Epithelial cell of proximal tubule (primary cell): ENCODE data around the gene RSBN1L. TPM values are rescaled to one million over a fixed set of nuclear protein-coding genes. Genes with fewer than 3 reads are reported as not detected.

Experiments used
- DNase-seq: peaks from one replicate; pipeline ENCODE4 v3.0.0-alpha.2; 2011; ENCODE audit warnings: low read depth
- H3K4me3 ChIP-seq: 2 replicates; pipeline ENCODE4 v1.5.1; 2011; ENCODE audit warnings: low read depth, mild to moderate bottlenecking, low read length
- total RNA-seq: library from RNA; depleted of rRNA; stranded (reverse); fragments of >200 nt; gene quantifications from 2 replicates; pipeline ENCODE4 v1.2.3, GENCODE V29; 2015
- TF ChIP-seq, protein P1 (sequence below): conservative IDR thresholded peaks from 2 replicates; pipeline ENCODE4 v1.5.1; 2012; ENCODE audit warnings: low read depth, mild to moderate bottlenecking, low read length

RSBN1L gene
- total RNA-seq, 1 donor from 2014 or later: 13.0 TPM

DNA sequence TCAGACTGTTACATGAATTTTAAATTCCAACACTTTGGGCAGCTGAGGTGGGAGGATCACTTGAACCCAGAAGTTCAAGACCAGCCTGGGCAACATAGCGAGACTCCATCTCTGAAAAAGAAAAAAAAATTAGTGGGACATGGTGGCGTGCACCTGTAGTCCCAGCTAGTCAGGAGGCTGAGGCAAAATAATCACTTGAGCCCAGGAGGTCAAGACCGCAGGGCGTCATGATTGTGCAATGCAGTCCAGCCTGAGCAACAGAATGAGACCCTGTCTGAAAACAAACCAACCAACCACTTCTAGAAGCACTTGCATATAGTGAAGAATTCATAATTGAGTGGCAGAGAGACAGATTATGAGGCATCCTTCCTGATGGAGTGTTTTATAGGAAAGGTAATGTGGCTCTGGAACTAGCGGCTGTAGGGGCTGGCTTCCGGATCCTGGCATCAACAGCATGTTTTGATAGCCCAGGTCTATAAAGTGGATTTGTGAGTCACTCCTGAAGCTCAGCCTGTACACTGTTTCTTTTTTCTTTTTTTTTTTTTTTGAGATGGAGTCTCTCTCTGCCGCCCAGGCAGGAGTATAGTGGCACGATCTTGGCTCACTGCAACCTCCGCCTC, 40.3 kb upstream of the RSBN1L start:
- no peak for DNase-seq
- H3K4me3 ChIP-seq: no peak overlapping the region
- TF ChIP-seq, protein P1, sequence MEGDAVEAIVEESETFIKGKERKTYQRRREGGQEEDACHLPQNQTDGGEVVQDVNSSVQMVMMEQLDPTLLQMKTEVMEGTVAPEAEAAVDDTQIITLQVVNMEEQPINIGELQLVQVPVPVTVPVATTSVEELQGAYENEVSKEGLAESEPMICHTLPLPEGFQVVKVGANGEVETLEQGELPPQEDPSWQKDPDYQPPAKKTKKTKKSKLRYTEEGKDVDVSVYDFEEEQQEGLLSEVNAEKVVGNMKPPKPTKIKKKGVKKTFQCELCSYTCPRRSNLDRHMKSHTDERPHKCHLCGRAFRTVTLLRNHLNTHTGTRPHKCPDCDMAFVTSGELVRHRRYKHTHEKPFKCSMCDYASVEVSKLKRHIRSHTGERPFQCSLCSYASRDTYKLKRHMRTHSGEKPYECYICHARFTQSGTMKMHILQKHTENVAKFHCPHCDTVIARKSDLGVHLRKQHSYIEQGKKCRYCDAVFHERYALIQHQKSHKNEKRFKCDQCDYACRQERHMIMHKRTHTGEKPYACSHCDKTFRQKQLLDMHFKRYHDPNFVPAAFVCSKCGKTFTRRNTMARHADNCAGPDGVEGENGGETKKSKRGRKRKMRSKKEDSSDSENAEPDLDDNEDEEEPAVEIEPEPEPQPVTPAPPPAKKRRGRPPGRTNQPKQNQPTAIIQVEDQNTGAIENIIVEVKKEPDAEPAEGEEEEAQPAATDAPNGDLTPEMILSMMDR: no peak

DNA sequence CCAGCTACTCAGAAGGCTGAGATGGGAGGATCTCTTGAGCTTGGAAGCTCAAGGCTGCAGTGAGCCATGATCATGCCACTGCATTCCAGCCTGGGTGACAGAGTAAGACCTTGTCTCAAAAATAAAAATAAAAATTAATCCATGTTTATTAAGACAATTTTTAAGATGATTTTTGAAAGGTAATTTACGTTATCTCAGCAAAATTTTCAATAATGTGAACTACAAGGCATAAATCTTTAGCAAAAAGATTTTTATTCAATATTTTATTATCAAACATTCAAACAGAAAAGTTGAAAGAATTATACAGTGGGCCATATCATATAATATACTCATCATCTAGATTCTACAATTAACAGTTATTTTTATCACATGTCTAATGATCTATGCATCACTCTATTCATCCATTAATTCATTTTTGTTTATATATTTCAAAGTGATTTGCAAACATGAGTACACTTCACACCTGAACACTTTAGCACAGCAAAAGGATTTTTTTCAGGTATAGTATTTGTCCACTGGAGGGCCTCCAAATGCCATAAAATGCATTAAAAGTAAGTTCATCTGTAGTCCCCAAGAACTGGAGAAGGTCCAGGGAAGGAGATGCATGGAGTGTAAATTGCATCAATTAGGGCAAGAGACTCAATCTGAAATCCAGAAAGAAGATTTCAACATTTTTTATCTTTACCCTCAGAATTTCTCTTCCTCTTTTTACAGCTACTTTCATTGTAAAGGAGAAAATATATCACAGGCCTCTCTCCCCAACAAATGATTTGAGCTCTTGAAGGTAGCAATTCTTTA, 38.6 kb upstream of the RSBN1L start:
- no peak overlapping the region for H3K4me3 ChIP-seq
- TF ChIP-seq, protein P1: peak; percentile 55
- no peak for DNase-seq

DNA sequence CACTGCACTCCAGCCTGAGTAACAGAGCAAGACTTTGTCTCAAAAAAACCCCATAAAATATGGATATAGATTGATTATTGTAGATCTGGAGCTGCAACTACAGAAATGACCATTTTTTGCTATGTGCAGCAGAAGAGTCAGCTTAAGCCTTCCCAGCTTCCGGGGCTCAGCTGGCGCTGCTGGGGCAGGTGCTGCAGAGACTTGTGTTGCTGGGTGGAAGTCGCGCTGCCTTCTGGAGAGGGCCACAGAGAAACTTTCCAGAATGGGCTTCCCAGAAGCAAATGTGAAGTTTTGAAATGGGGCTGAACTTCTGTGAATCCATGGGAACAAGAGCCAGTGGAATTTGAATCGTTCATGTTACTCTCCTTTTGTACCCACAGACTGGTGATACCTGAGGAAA, 37.3 kb upstream of the RSBN1L start:
- no peak for DNase-seq
- no peak overlapping the region for H3K4me3 ChIP-seq
- TF ChIP-seq, protein P1: no peak

DNA sequence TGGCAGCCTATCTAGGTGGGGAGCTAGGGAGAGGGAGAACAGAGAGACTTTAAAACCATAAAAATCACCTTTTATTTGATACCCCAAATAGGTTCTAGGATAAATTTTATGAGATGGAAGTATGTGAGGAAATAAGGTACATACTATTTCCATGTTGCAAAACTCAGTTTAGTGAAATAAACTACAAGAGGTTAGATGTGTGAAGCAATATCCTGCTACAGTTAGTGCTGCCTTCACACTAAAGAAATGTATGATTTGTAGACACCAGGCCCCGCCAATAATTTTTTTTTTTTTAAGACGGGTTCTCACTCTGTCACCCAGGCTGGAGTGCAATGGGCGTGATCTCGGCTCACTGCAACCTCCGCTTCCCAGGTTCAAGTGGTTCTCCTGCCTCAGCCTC, 34.4 kb upstream of the RSBN1L start:
- TF ChIP-seq, protein P1: no peak
- H3K4me3 ChIP-seq: no peak overlapping the region
- no peak for DNase-seq

DNA sequence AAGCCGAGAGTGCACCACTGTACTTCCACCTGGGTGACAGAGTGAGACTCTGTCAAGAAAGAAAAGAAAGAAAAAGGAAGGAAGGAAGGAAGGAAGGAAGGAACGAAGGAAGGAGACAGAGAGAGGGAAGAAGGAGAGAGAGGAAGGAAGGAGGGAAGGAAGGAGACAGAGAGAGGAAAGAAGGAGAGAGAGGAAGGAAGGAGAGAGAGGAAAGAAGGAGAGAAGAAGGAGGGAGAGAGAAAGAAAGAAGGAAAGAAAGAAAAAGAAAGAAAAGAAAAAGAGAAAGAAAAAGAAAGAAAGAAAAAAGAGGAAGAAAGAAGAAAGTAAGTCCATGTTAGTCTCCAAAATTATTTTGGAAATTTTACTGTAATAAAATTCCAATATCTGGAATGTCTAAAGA, 33.4 kb upstream of the RSBN1L start:
- no peak overlapping the region for H3K4me3 ChIP-seq
- TF ChIP-seq, protein P1: no peak
- DNase-seq: no peak

DNA sequence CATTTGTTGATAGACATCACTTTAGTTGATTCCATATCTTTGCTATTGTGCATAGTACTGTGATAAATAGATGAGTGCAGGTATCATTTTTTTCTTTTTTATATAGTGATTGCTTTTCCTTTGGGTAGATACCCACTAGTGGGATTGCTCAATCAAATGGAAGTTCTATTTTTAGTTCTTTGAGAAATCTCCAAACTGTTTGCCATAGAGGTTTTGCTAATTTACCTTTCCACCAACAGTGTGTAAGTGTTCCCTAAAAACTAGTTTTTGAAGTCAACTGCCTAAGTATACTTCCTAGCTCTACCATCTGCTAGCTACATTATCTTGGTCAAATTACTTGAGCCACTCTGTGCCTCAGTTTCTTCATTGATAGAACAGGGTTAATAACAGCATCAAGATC, 31.5 kb upstream of the RSBN1L start:
- TF ChIP-seq, protein P1: no peak
- DNase-seq: no peak
- H3K4me3 ChIP-seq: no peak overlapping the region
